ENCODE measurements around the gene IL1R1.

The IL1R1 gene

GRCh38 chr2:102171946-102172345 lies 29.4 kb downstream of the IL1R1 start:
- no peak for DNase-seq

- DNase-seq = peak; percentile 9 to 27
Measured at GRCh38 chr2:102172745-102173144, 30.2 kb downstream of the IL1R1 start.

GRCh38 chr2:102176172-102176571 lies 33.6 kb downstream of the IL1R1 start:
- peak in 1 of 2 donors; percentile 31 for DNase-seq

- no peak for DNase-seq
Measured at GRCh38 chr2:102177814-102178478, 35.4 kb downstream of the IL1R1 start.

GRCh38 chr2:102179061-102179460 lies 36.5 kb downstream of the IL1R1 start:
- DNase-seq = no peak

- DNase-seq = no peak
Measured at GRCh38 chr2:102179788-102180686, 37.5 kb downstream of the IL1R1 start.

- DNase-seq = no peak
Measured at GRCh38 chr2:102180687-102180999, 38.1 kb downstream of the IL1R1 start.

- DNase-seq = no peak
Measured at GRCh38 chr2:102181376-102181775, 38.8 kb downstream of the IL1R1 start.

- no peak for DNase-seq
Measured at GRCh38 chr2:102181919-102182635, 39.5 kb downstream of the IL1R1 start.

- DNase-seq = no peak
Measured at GRCh38 chr2:102184018-102184417, 41.5 kb downstream of the IL1R1 start.

- DNase-seq = no peak
Measured at GRCh38 chr2:102184568-102184967, 42.0 kb downstream of the IL1R1 start.

- peak; percentile 15 to 22 for DNase-seq
Measured at GRCh38 chr2:102185347-102185746, 42.8 kb downstream of the IL1R1 start.

GRCh38 chr2:102186791-102187495 lies 44.4 kb downstream of the IL1R1 start, which contains the start of gene IL1RL2:
IL1RL2 (plus strand) TSS chr2:102187023; CDS start chr2:102187868, 845 bp downstream.
- peak; percentile 19 to 61 for DNase-seq

GRCh38 chr2:102187496-102188150 lies 45.1 kb downstream of the IL1R1 start:
- DNase-seq = peak; percentile 66 to 75

- no peak for DNase-seq
Measured at GRCh38 chr2:102190430-102191107, 48.0 kb downstream of the IL1R1 start.

- DNase-seq = no peak
Measured at GRCh38 chr2:102191501-102191900, 49.0 kb downstream of the IL1R1 start.

- DNase-seq = no peak
Measured at GRCh38 chr2:102193074-102193473, 50.5 kb downstream of the IL1R1 start.

GRCh38 chr2:102194609-102195268 lies 52.2 kb downstream of the IL1R1 start:
- no peak for DNase-seq

- no peak for DNase-seq
Measured at GRCh38 chr2:102197389-102198137, 55.0 kb downstream of the IL1R1 start.

GRCh38 chr2:102200539-102200938 lies 58.0 kb downstream of the IL1R1 start:
- DNase-seq = no peak
